HUES6 (cell line): ENCODE results near the gene ABCB4.

ENCODE experiments used
- H3K27ac ChIP-seq: 2 replicates; pipeline ENCODE4 v1.7.0; 2013; ENCODE audit warnings: low read depth, mild to moderate bottlenecking, low read length, inconsistent platforms
- H3K27me3 ChIP-seq: 2 replicates; pipeline ENCODE4 v1.6.1; 2013; ENCODE audit warnings: low read length; ENCODE audit not compliant: control insufficient read depth, insufficient read depth
- H3K36me3 ChIP-seq: 2 replicates; pipeline ENCODE4 v1.6.1; 2013; ENCODE audit warnings: low read length; ENCODE audit not compliant: control insufficient read depth, insufficient read depth
- H3K4me1 ChIP-seq: 2 replicates; pipeline ENCODE4 v1.6.1; 2013; ENCODE audit warnings: low read length; ENCODE audit not compliant: control insufficient read depth, insufficient read depth
- H3K4me3 ChIP-seq: 2 replicates; pipeline ENCODE4 v1.5.1; 2013; ENCODE audit warnings: low read depth, low read length
- H3K9ac ChIP-seq: one replicate; pipeline ENCODE4 v1.6.1; 2013; ENCODE audit warnings: mild to moderate bottlenecking, low read length
- H3K9me3 ChIP-seq: 2 replicates; pipeline ENCODE4 v1.6.1; 2013; ENCODE audit warnings: low read depth, low read length; ENCODE audit not compliant: control insufficient read depth, insufficient read depth

Gene ABCB4

DNA sequence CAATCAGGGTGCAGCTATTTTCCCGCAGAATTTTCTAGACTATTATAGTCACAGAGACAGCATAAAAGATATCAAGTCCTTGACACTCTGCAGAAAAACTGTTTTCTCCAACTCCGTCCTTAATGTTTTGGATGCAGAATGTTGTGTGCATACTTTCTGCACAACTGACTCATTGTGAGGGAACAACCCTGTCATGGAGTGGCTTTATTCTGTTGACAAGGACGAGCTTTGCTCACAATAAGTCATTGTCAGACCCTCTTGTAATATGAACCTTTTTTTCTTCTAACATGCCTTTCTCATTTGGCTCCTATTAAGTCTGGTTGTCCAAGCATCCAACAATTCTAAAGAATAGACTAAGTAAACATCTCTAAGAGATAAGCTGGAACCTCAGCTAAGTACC lies 17.3 kb downstream of the ABCB4 start:
- H3K36me3 ChIP-seq, result no peaks in the 10 kb centered on the region
- no peak overlapping the region for H3K4me3 ChIP-seq
- H3K27ac ChIP-seq, result no peak overlapping the region
- H3K9me3 ChIP-seq, result no peaks in the 10 kb centered on the region
- peaks cover 12% of the 10 kb centered on the region; the same call in 1 of the 2 replicates for H3K4me1 ChIP-seq
- no peaks in the 10 kb centered on the region for H3K27me3 ChIP-seq
- no peak overlapping the region for H3K9ac ChIP-seq

DNA sequence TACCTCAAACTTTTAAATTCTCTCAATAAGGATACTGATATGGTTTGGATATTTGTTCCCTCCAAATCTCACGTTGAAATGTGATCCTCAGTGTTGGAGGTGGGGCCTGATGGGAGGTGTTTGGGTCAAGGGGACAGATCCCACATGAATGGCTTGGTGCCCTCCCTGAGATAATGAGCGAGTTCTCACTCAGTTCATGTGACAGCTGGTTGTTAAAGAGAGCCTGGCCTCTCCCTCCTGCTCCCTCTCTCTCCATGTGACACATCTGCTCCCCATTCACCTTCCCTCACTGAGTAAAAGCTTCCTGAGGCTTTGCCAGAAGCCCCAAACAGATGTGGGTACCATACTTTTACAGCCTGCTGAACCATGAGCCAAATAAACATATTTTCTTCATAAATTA lies 19.2 kb downstream of the ABCB4 start:
- Histone ChIP-seq H3K27ac (no peak overlapping the region), H3K36me3 (no peaks in the 10 kb centered on the region), H3K9me3 (no peaks in the 10 kb centered on the region), H3K4me1 (peaks cover 12% of the 10 kb centered on the region; the same call in 1 of the 2 replicates), H3K27me3 (no peaks in the 10 kb centered on the region), H3K4me3 (no peak overlapping the region), H3K9ac (no peak overlapping the region)

DNA sequence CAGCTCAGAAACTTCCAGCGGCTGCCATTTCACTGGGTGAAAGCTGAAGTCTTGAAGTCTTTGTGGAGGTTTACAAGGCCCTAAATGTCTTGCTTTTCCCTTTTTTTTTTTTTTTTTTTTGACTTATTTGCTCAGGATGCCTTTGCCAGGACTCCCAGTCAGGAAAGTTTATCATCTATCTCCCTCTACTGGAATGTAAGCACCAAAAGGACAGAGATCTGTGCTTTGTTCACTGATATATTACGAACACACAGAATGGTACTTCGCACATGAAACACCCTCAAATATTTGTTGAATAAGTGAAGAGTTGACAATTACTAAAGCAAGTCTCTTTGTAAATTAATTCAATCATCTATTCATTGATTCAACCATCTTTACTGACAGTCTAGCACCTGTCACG lies 23.2 kb downstream of the ABCB4 start:
- H3K27me3 ChIP-seq, result no peaks in the 10 kb centered on the region
- no peak overlapping the region for H3K9ac ChIP-seq
- H3K4me1 ChIP-seq, result peaks cover 12% of the 10 kb centered on the region; the same call in 1 of the 2 replicates
- no peaks in the 10 kb centered on the region for H3K36me3 ChIP-seq
- H3K27ac ChIP-seq, result no peak overlapping the region
- no peaks in the 10 kb centered on the region for H3K9me3 ChIP-seq
- H3K4me3 ChIP-seq, result no peak overlapping the region

DNA sequence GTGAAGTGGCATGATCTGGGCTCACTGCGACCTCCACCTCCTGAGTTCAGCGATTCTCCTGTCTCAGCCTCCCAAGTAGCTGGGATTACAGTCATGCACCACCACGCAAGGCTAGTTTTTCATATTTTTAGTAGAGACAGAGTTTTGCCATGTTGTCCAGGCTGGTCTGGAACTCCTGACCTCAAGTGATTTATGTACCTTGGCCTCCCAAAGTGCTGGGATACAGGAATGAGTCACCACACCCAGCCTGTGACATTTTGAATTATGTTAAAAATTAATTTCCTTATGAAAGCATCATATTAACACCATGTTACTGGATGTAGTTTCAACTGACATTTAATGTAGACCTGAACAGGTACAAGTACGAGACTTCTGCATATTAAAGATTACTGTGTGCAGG lies 24.3 kb downstream of the ABCB4 start:
- no peaks in the 10 kb centered on the region for H3K9me3 ChIP-seq
- H3K27me3 ChIP-seq, result no peaks in the 10 kb centered on the region
- no peaks in the 10 kb centered on the region for H3K36me3 ChIP-seq
- peaks cover 9% of the 10 kb centered on the region; the same call in 1 of the 2 replicates for H3K4me1 ChIP-seq
- H3K4me3 ChIP-seq, result no peak overlapping the region
- no peak overlapping the region for H3K27ac ChIP-seq
- no peak overlapping the region for H3K9ac ChIP-seq

DNA sequence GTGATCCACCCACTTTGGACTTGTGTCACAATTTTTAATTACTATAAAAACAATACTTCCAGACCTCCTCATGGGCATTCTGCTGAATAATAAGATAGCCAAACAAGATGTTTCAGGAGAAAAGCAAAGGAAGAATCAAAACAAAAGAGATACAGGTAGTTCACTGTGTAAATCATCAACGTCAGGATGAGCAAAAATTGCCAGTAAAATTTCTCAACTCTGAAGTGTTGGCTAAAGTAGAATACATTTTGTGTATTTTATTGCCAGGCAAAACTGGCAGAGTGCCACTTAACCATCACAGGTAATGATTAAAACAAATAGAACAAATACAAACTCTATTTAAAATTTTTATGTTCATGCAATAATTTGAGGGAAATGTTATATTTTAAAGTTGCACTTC lies 24.8 kb downstream of the ABCB4 start:
- H3K27me3 ChIP-seq, result no peaks in the 10 kb centered on the region
- no peak overlapping the region for H3K27ac ChIP-seq
- peaks cover 4% of the 10 kb centered on the region; the same call in 1 of the 2 replicates for H3K4me1 ChIP-seq
- H3K9ac ChIP-seq, result no peak overlapping the region
- H3K4me3 ChIP-seq, result no peak overlapping the region
- H3K36me3 ChIP-seq, result no peaks in the 10 kb centered on the region
- H3K9me3 ChIP-seq, result no peaks in the 10 kb centered on the region

DNA sequence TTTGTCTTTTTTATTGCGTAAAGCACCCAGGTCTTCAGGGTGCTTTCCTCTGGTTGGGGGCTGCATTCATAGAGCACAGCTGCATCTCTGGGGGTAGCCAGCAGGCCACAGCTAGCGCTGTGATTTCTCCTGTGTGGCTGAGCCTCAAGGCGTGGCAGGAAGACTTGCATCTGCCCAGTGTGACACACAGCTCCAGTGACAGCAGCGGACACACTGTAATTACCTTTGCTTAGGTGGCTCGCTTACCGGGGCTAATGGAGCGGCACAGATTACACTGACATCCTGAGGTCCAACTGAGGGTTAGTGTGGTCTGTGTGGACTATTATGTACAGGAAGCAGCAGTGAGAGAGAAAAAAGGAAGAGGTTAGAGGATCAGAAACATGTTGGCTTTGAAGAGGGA lies 27.1 kb downstream of the ABCB4 start:
- Histone ChIP-seq H3K27me3 (no peaks in the 10 kb centered on the region), H3K27ac (no peak overlapping the region), H3K36me3 (no peaks in the 10 kb centered on the region), H3K9ac (no peak overlapping the region), H3K4me1 (no peaks in the 10 kb centered on the region), H3K9me3 (no peaks in the 10 kb centered on the region), H3K4me3 (no peak overlapping the region)

DNA sequence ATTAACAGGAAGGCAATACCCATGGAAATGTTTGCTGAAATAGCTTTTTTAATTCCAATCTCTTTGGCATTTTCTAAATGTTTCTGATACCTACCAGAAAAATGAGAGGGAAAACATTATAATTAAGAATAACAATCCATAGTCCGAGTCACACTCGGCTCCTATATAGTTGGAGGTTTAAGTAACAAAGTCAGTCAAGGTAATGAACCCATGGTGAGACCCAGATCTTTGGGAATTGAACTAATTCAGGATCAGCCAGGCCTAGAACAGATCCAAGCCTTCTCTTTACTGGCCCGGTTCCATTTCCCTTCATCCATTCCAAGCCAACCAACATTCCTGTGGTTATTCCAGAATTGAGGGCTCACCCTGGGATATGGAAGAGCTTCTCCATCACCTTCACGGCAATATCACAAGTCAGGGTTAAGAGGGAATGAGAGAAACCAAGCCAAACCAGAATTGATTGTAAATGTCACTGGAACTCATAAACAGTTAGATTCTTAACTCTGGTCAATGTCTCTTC lies 28.3 kb downstream of the ABCB4 start:
- H3K4me3 ChIP-seq, result no peak overlapping the region
- no peak overlapping the region for H3K9ac ChIP-seq
- no peaks in the 10 kb centered on the region for H3K4me1 ChIP-seq
- no peak overlapping the region for H3K27ac ChIP-seq
- no peaks in the 10 kb centered on the region for H3K27me3 ChIP-seq
- H3K9me3 ChIP-seq, result no peaks in the 10 kb centered on the region
- H3K36me3 ChIP-seq, result no peaks in the 10 kb centered on the region

DNA sequence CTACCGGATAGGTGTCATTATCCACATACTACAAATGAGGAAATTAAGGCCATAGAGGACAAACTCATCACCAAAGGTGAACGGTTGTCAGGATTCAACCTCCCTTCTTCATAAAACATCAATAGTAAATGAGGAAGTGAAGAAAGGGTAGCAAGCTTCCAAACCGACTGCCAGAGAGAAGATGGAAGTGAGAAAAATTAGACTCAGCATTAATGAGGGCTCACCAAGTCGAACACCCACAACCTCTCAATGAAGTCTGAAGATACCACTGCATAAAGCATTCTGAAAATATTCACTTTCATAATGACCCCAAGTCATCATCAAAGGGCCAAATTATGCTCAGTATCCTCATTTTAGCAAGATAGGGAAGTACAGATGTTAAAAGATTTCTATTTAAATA lies 29.6 kb downstream of the ABCB4 start:
- Histone ChIP-seq H3K27me3 (no peaks in the 10 kb centered on the region), H3K9me3 (no peaks in the 10 kb centered on the region)

DNA sequence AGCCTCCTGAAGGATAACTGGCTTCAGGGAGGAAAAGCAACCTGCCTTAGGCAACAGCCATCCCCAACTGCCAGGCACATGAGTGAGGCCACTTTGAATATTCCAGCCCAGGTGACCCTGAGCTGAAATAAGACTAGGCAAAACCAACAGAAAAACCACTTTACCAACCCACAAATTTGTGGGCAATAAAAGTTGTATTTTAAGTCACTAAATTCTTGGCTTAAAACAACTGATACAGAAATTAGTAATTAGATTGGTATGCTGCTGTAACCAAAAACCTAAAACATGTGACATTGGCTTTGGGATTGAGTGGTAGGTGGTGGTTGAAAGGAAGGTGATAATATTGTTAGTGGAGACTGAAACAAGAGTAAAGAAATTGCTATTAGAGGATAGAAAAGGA lies 39.9 kb downstream of the ABCB4 start:
- Histone ChIP-seq H3K9ac (no peak overlapping the region), H3K27me3 (no peaks in the 10 kb centered on the region), H3K4me1 (no peaks in the 10 kb centered on the region), H3K27ac (no peak overlapping the region), H3K4me3 (no peak overlapping the region), H3K36me3 (no peaks in the 10 kb centered on the region), H3K9me3 (no peaks in the 10 kb centered on the region)

More for the DNA sequence above, 29.6 kb downstream of the ABCB4 start:
- Histone ChIP-seq H3K36me3 (no peaks in the 10 kb centered on the region), H3K4me1 (no peaks in the 10 kb centered on the region), H3K9ac (no peak overlapping the region), H3K27ac (no peak overlapping the region), H3K4me3 (no peak overlapping the region)

DNA sequence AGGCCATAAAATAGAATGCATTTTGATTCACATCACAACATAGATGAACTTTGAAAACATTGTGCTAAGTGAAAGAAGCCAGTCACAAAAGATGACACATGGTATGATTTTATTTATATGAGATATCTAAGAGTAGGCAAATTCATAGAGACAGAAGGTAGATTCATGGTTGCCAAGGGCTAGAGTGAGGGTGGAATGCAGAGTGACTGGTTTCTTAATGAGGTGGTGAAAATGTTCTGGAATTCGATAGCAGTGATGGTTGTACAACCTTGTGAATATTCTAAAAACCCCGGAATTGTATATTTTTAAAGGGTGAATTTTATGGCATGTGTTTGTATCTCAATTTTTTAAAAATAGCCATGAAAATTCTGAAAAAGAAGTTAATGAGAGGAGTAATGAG lies 42.9 kb downstream of the ABCB4 start:
- no peak overlapping the region for H3K9ac ChIP-seq
- H3K4me3 ChIP-seq, result no peak overlapping the region
- H3K4me1 ChIP-seq, result no peaks in the 10 kb centered on the region
- no peaks in the 10 kb centered on the region for H3K27me3 ChIP-seq
- H3K36me3 ChIP-seq, result no peaks in the 10 kb centered on the region
- no peaks in the 10 kb centered on the region for H3K9me3 ChIP-seq
- no peak overlapping the region for H3K27ac ChIP-seq

DNA sequence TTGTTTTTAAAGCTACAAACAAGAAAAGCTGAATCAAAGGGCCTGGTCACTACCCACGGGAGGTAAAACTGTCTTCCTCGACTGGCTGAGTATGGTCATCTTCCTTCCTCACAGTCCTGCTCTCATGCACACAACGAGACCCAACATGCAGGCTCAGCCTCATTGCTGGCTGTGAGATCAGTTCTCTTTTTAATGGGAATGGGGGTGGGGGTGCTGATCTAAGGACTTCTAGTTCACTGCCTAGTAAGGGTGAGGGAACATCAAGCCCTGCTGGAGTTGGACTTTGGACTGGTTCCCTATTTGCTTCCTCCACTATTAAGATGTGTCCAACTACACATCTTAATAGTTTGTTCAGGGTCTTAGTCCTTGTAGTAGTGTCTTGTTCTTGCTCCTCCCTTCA lies 48.2 kb downstream of the ABCB4 start:
- Histone ChIP-seq H3K27ac (no peak overlapping the region), H3K27me3 (no peaks in the 10 kb centered on the region), H3K36me3 (no peaks in the 10 kb centered on the region), H3K9ac (no peak overlapping the region), H3K4me3 (no peak overlapping the region), H3K9me3 (no peaks in the 10 kb centered on the region), H3K4me1 (no peaks in the 10 kb centered on the region)

DNA sequence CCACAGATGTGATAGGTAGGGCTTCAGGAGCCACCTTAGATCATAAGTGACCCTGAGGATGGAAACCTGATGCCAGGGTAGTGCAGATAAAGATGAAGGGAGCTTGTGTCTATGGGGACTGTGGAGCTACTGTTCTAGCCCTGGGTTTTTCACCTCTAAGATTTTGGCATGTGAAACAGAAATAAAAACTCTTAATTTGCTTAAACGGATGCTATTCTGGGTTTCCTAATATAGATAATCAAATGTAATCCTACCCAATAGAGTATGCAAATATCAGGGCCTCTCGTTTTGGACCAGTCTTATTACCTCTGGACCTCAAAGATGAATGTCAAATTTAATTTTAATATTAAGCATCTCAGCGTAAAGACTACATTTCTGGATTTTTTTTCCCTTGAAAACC lies 49.3 kb downstream of the ABCB4 start:
- Histone ChIP-seq H3K36me3 (no peaks in the 10 kb centered on the region), H3K4me3 (no peak overlapping the region), H3K9me3 (no peaks in the 10 kb centered on the region)

More for the DNA sequence above, 49.3 kb downstream of the ABCB4 start:
- Histone ChIP-seq H3K9ac (no peak overlapping the region), H3K27ac (no peak overlapping the region), H3K27me3 (no peaks in the 10 kb centered on the region), H3K4me1 (no peaks in the 10 kb centered on the region)
